BJ (cell line): ENCODE data around the gene TPT1. TPM values are rescaled to one million over a fixed set of nuclear protein-coding genes. Genes with fewer than 3 reads are reported as not detected.
"Not testable (repeated sequence)": the region's sequence is repeated elsewhere in the genome, so short reads cannot be mapped to it uniquely, and the experiment has no call there.

Source experiments
- CTCF ChIA-PET: fragments of 350-600 bp; formaldehyde crosslinking; extraction: SDS; loops from one replicate; lab custom pipeline; 2021; ENCODE audit warnings: antibody characterized with exemption, inconsistent platforms; lab: Yijun Ruan, JAX
- POLR2A ChIA-PET: fragments of 300-600 bp; sonication (Branson Sonifier 250); formaldehyde crosslinking; extraction: SDS; loops from one replicate; lab custom pipeline; 2021; ENCODE audit warnings: antibody characterized with exemption; lab: Charles Lee
- DNase-seq: peaks from one replicate; pipeline ENCODE4 v3.0.0-alpha.2; 2011; ENCODE audit warnings: low read depth
- H3K27me3 ChIP-seq: 2 replicates; pipeline ENCODE4 v1.6.0; 2011; ENCODE audit warnings: low read length; ENCODE audit not compliant: control insufficient read depth, insufficient read depth
- H3K36me3 ChIP-seq: 2 replicates; pipeline ENCODE4 v1.5.1; 2011; ENCODE audit warnings: low read length; ENCODE audit not compliant: control insufficient read depth, insufficient read depth
- H3K4me3 ChIP-seq: 2 replicates; pipeline ENCODE4 v1.5.1; 2011; ENCODE audit warnings: low read depth, mild to moderate bottlenecking, control low read depth, low read length
- CTCF ChIP-seq: IDR thresholded peaks from 2 replicates; pipeline ENCODE4 v1.5.1; 2011; ENCODE audit warnings: low read depth, mild to moderate bottlenecking, control low read depth, inconsistent platforms, low read length, moderate library complexity; ENCODE audit not compliant: insufficient read depth
- polyA minus RNA-seq: library from RNA; depleted of rRNA, polyadenylated mRNA; stranded (reverse); fragments of >200 nt; gene quantifications from 2 replicates; pipeline ENCODE4 v1.2.3, GENCODE V29; 2011; rRNA and poly(A)+ RNA removed
- polyA plus RNA-seq: library from polyadenylated mRNA; depleted of rRNA; stranded (reverse); fragments of >200 nt; gene quantifications from 2 replicates; pipeline ENCODE4 v1.2.3, GENCODE V29; 2011; rRNA removed

TPT1 gene
- 2,445 and 5,635 TPM in 2 replicates for polyA plus RNA-seq
- 856 and 1,154 TPM in 2 replicates for polyA minus RNA-seq

- peak; percentile 92 for DNase-seq
- ChIA-PET CTCF (interaction anchor here (0.7 to 1.4 kb wide), 6 partner anchors 10 to 53 kb away, joined by 3 to 5 read pairs (median 3); no protein-coding TSS in a partner anchor), POLR2A (interaction anchor here (0.5 to 1.4 kb wide), 6 partner anchors 9 to 961 kb away, joined by 3 to 9 read pairs (median 4); partner anchors contain the start of gene SLC25A30)
- Histone ChIP-seq H3K4me3 (peak within 1 kb of the TSS; percentile 98), H3K36me3 (peaks cover 18% of the 10 kb centered on the region), H3K27me3 (no peaks in the 10 kb centered on the region)
- TF ChIP-seq CTCF: no peak
These were observed at the start of gene TPT1 for GRCh38 chr13:45341034-45341798. Gene TPT1, minus strand, starts transcription at chr13:45341183. Its CDS starts 114 bp downstream, at chr13:45341069.

GRCh38 chr13:45390348-45390747, 49.4 kb upstream of the TPT1 start:
- DNase-seq, H3K4me3 ChIP-seq, H3K36me3 ChIP-seq, POLR2A ChIA-PET, H3K27me3 ChIP-seq: not testable (repeated sequence)
- CTCF ChIA-PET: interaction anchor here (2.0 to 6.8 kb wide), 2 partner anchors 10 to 20 kb away, joined by 5 to 45 read pairs; no protein-coding TSS in a partner anchor

GRCh38 chr13:45388664-45389063, 47.7 kb upstream of the TPT1 start:
- H3K4me3 ChIP-seq: no peak overlapping the region
- TF ChIP-seq CTCF: no peak
- ChIA-PET CTCF (interaction anchor here (1.4 kb wide), 1 partner anchor 18 kb away, joined by 7 read pairs; no protein-coding TSS in a partner anchor), POLR2A (no interaction called here)
- DNase-seq: no peak
- H3K36me3 ChIP-seq: no peaks in the 10 kb centered on the region
- no peaks in the 10 kb centered on the region for H3K27me3 ChIP-seq

- CTCF ChIA-PET: interaction anchor here (1.0 to 1.1 kb wide), 2 partner anchors 16 kb away, joined by 3 to 4 read pairs; no protein-coding TSS in a partner anchor
- H3K36me3 ChIP-seq, DNase-seq, H3K27me3 ChIP-seq, POLR2A ChIA-PET, H3K4me3 ChIP-seq: not testable (repeated sequence)
These were observed 46.1 kb upstream of the TPT1 start for GRCh38 chr13:45386892-45387575.

- TF ChIP-seq CTCF: no peak
- no peak overlapping the region for H3K4me3 ChIP-seq
- no peaks in the 10 kb centered on the region for H3K27me3 ChIP-seq
- ChIA-PET POLR2A (interaction anchor here (0.7 kb wide), 1 partner anchor 13 kb away, joined by 4 read pairs; no protein-coding TSS in a partner anchor), CTCF (interaction anchor here (0.9 kb wide), 1 partner anchor 15 kb away, joined by 3 read pairs; no protein-coding TSS in a partner anchor)
- H3K36me3 ChIP-seq: no peaks in the 10 kb centered on the region
- no peak for DNase-seq
These were observed 45.0 kb upstream of the TPT1 start for GRCh38 chr13:45385907-45386553.
